Tibial nerve (tissue), 4 donors: ENCODE data around the gene MAPK10.

Experiments
- EP300 ChIP-seq, 2 donors: sonication (generic); formaldehyde crosslinking; IDR thresholded peaks; one replicate each; pipeline ENCODE4 v1.6.1; 2017; ENCODE audit warnings: antibody characterized with exemption in 2 of 2, mild to moderate bottlenecking in 1 of 2
- POLR2A ChIP-seq, 2 donors: fragments of 450-650 bp; IDR thresholded peaks; one replicate each; pipeline ENCODE4 v1.6.1; 2017; ENCODE audit warnings: antibody characterized with exemption in 2 of 2, mild to moderate bottlenecking in 2 of 2, moderate library complexity in 2 of 2
- TF ChIP-seq, protein P1 (sequence below), 5 experiments: fragments of 200-600 bp in 3 of 5; fragments of 450-650 bp in 2 of 5; sonication (generic) in 3 of 5; IDR thresholded peaks; one replicate each; pipeline ENCODE4 v1.5.1; 2016 to 2019; ENCODE audit warnings: antibody characterized with exemption in 5 of 5, mild to moderate bottlenecking in 3 of 5, moderate library complexity in 2 of 5

DNA sequence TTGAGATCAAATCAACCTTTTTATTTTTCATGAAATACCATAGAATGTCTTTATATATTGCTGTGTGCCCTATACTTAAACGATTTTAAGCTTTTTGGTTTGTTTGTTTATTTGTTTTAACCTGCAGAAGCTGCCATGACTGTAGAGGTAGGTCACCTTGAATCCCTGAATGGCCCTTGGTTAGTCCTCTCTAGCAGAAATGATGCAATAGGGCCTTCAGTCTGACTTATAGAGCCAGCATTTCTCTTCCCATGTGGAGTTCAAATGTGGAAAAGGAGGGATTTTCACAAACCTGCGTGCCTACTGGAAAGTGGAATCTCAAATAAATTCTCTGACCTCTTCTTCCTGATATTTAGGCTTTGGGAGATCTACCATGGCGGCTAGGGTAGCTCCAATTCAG lies 327.9 kb downstream of the MAPK10 start:
- TF ChIP-seq, protein P1, sequence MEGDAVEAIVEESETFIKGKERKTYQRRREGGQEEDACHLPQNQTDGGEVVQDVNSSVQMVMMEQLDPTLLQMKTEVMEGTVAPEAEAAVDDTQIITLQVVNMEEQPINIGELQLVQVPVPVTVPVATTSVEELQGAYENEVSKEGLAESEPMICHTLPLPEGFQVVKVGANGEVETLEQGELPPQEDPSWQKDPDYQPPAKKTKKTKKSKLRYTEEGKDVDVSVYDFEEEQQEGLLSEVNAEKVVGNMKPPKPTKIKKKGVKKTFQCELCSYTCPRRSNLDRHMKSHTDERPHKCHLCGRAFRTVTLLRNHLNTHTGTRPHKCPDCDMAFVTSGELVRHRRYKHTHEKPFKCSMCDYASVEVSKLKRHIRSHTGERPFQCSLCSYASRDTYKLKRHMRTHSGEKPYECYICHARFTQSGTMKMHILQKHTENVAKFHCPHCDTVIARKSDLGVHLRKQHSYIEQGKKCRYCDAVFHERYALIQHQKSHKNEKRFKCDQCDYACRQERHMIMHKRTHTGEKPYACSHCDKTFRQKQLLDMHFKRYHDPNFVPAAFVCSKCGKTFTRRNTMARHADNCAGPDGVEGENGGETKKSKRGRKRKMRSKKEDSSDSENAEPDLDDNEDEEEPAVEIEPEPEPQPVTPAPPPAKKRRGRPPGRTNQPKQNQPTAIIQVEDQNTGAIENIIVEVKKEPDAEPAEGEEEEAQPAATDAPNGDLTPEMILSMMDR (IDR thresholded peaks at IDR 0.05) = no peak
- TF ChIP-seq POLR2A (IDR thresholded peaks at IDR 0.05) = no peak
- no peak for TF ChIP-seq EP300 (IDR thresholded peaks at IDR 0.05)
